Skeletal muscle cell (primary cell): ENCODE results near the gene CACNB1.
"Not testable (repeated sequence)": the region's sequence is repeated elsewhere in the genome, so short reads cannot be mapped to it uniquely, and the experiment has no call there.

ENCODE experiments used
- DNase-seq: peaks from one replicate; pipeline ENCODE4 v3.0.0-alpha.2; 2010; ENCODE audit warnings: low read depth
- H3K4me3 ChIP-seq: 2 replicates; pipeline ENCODE4 v1.5.1; 2011; ENCODE audit warnings: low read depth, mild to moderate bottlenecking, control low read depth, low read length, moderate library complexity

Gene CACNB1

DNA sequence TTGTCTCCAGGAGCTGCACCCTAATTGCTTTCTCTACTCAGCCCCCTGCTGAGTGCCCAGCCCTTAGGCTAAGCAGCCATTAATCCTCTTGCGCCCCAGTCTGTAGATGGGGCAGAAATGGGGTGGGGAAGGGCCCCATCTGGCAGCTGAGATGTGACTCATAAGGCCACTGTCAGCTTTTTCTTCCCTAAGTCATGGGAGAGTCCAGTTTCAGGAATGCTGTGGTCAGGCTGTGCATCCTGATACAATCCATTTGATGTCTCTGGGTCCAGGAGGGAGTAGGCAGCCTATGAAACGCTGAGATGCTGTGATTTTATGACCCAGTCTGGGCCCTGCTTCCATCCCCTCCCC is 58.3 kb downstream of the CACNB1 start:
- no peak overlapping the region for H3K4me3 ChIP-seq
- DNase-seq: no peak

DNA sequence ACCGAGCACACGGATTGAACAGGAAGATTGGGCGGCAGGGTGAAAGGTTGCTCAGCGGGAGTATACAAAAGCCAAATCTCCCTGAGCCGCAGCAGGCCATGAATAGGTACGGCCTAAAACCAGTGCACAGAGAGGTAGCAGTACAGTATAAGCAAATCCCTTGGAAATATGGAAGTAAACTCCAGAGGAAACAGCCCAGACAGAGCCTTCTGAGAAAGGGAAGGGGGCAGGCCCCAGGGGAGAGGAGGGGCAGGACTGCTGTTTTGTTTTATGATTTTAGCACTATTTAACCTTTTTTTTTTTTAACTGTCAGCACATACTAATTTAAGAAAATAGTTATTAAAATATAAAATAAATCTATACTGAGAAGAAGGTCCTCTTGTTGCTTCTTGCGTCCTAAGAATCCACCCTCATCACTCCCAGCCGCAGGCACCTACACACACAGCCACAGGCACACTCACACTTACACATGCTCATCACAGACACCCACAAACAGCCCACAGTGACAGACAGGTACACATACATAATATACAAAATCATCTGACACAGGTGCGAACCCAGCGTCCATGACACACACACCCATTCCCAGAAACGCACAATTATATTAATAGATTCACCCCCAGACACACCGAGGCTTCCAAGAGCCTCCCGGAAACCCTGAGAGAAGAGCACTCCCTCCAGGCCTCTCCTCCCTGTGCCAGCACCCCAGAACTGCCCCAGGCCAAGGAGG is 58.9 kb downstream of the CACNB1 start:
- H3K4me3 ChIP-seq: no peak overlapping the region
- DNase-seq: no peak

DNA sequence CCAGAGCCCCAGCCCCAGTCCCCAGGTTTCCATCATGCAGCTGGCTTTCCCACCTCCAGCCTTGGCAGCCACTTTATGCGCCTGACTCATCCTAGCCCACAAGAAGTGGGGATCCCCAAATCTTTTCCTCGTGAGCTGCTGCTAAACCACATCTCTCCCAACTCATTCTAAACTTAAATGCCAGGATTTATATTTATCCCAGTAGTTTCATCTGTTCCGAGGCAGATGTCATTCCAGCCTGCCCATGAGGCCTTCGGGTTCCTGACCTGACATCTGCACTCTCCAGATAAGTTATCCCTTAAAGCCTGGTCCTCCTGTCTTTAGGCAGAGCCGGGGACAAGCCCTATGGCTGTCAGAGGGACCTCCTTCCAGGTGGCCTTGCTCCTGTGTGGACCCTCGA is 62.6 kb downstream of the CACNB1 start:
- DNase-seq: no peak
- no peak overlapping the region for H3K4me3 ChIP-seq

DNA sequence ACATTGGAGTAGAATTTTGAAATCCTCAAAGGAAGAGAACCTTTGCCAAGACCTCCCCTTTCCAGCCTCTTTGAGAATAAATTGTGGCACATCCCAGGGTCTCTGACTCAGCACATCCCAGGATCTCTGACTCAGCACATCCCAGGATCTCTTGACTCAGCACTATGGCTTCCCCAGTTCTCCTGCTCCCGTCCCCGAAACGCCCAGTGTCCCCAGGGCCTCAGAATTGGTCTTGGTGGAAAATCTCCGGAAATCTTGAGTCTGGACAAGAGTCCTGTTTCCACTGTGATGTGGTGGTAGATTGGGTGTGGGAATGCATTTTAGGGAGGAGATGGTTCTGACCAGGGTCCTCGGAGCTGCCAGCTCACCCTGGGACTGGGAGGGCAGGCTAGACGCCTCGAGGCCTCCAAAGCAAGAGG is 65.3 kb downstream of the CACNB1 start:
- peak; percentile 58 for DNase-seq
- H3K4me3 ChIP-seq: no peak overlapping the region

DNA sequence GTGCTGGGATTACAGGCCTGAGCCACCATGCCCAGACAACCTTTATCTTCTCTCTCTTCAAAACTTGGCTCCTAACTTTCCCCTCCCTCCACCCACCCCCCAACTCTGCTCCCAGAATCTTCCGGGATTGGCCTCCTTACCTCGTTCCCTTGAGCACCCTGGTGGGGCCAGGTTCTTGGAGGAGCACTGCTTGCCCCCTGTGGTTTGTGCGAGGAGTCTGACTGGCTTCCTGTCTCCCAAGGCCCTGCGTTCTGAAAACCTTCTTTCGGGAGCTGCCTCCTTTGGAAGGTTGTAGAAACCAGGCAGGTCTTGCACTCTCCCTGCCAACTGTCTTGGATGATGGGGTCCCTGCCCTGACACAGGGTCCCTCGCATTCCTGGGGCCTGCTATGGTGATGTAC is 65.9 kb downstream of the CACNB1 start:
- H3K4me3 ChIP-seq: no peak overlapping the region
- no peak for DNase-seq

DNA sequence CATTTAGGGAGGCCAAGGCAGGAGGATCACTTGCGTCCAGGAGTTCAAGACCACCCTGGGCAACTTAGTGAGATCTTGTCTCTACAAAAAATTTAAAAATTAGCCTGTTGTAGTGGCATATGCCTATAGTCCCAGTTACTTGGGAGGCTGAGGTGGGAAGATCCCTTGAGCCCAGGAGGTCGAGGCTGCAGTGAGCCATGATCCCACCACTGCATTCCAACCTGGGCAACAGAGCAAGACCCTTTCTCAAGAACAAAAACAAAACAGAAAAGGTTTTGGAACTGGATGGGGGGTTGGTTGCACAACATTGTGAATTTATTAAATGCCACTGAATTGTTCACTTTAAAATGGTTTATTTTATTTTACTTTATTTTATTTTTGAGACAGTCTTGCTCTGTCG is 67.3 kb downstream of the CACNB1 start:
- DNase-seq: no peak
- no peak overlapping the region for H3K4me3 ChIP-seq

DNA sequence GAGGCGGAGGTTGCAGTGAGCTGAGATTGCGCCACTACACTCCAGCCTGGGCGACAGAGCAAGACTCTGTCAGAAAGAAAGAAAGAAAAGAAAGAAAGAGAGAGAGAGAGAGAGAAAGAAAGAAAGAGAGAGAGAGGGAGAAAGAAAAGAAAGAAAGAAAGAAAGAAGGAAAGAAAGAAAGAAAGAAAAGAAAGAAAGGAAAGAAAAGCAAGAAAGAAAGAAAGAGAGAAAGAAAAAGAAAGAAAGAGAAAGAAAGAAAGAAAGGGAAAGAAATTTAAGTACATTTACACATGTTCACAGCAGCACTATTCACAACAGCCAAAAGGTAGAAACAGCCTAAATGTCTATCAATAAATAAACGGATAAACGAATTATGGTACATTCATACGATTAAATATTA is 67.9 kb downstream of the CACNB1 start:
- not testable (repeated sequence) for H3K4me3 ChIP-seq, DNase-seq

DNA sequence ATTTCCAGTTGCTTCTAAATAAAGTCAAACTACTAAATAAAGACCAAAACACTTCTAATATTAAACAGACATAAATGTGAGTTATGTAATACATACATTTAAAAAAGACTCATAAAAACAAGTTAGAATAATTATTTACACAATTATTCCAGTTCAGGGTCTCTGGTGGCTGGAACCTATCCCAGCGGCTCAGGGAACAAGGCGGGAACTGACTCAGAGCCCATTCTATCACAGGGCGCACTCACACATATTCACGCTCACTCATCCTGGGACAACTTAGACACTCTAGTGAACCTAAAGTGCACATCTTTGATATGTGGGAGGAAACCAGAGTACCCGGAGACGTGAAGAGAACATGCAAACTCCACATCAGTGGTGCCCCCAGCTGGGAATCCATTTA is 71.0 kb downstream of the CACNB1 start:
- DNase-seq: no peak
- no peak overlapping the region for H3K4me3 ChIP-seq

DNA sequence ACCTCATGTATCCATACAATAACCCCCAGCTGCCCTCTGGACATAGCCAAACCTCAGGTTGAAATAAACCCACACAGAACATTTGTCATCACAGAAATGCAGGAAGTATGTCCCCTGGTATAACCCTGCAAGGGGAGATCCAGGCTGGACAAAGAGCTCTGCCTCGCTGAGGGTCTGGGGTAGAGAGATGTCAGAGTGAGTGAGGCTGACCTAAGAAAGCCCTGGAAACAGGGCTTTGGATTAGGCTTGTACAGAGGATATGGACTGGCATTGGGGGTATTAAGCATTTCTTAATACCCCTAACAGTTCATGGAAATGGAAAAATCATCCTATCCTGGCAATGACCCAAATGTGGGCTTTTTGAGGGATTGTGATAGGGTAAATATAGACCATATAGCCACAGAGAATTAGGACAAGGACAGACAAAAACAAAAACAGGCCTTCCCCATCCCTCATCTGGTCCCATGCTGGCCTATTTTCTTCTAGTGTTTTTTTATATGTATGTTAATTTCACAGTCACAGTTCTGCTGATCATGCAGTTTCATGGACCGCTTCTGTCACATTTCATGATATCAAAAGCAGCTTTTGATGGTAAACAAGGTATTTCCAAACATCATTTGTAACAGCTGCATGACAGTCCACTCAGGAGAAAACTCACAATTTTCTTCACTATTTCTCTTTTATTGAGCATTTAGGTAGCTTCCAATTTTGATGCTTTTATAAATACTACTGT is 72.2 kb downstream of the CACNB1 start:
- no peak for DNase-seq

DNA sequence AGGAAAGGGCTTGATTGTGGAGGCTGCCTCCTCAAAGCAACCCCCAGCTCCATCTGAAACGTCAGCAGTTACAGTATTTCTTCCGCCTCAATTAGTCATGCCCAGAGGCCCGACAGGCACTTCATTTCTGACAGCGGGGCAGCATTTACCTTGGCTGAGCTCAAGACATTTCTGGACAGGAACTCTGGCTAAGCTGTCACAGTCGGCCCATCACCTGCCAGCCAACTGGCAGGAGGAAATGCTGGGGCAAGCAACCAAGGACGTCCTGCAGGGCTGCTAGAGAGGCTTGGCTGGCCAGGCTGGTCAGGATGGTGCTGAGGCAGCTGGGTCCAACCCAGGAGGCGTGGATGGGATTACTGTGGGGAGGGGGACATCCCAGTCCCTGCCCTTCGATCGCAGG is 73.8 kb downstream of the CACNB1 start:
- DNase-seq: no peak
- no peak overlapping the region for H3K4me3 ChIP-seq

More for the DNA sequence above, 72.2 kb downstream of the CACNB1 start:
- no peak overlapping the region for H3K4me3 ChIP-seq
